CD14-positive monocyte (primary cell): ENCODE results near the gene RASSF7. TPM values are rescaled to one million over a fixed set of nuclear protein-coding genes. Genes with fewer than 3 reads are reported as not detected.

Source experiments
- DNase-seq, 3 donors: peaks; one replicate each; pipeline ENCODE4 v3.0.0-alpha.2; 2011 to 2022
- H2AFZ ChIP-seq: 2 replicates; pipeline ENCODE4 v1.6.0; 2012; ENCODE audit warnings: mild to moderate bottlenecking, low read depth, low read length, inconsistent platforms; ENCODE audit not compliant: insufficient read depth, poor library complexity, severe bottlenecking
- H3K27ac ChIP-seq, 2 donors: 1 replicate in 1 of 2; 2 replicates in 1 of 2; pipeline ENCODE4 v1.5.1; 2012 to 2013; ENCODE audit warnings: low read length in 2 of 2, control low read depth in 1 of 2, inconsistent platforms in 1 of 2, low read depth in 1 of 2, mild to moderate bottlenecking in 1 of 2
- H3K27me3 ChIP-seq, 2 donors: one replicate each; pipeline versions ENCODE4 v1.6.0 to v1.6.1; 2011 to 2013; ENCODE audit warnings: low read length in 2 of 2; ENCODE audit not compliant: control insufficient read depth in 2 of 2, insufficient read depth in 2 of 2
- H3K36me3 ChIP-seq, 2 donors: replicated peaks in 1 of 2; 1 replicate in 1 of 2; 2 replicates in 1 of 2; pipeline versions ENCODE4 v1.5.1 to v1.6.1; 2012 to 2013; ENCODE audit warnings: low read length in 2 of 2, control low read depth in 1 of 2, inconsistent platforms in 1 of 2, mild to moderate bottlenecking in 1 of 2; ENCODE audit not compliant: insufficient read depth in 2 of 2, control insufficient read depth in 1 of 2
- H3K4me1 ChIP-seq, 2 donors: 1 replicate in 1 of 2; 2 replicates in 1 of 2; pipeline versions ENCODE4 v1.5.1 to v1.6.1; 2012 to 2013; ENCODE audit warnings: low read length in 2 of 2, control low read depth in 1 of 2, inconsistent platforms in 1 of 2, mild to moderate bottlenecking in 1 of 2, moderate library complexity in 1 of 2; ENCODE audit not compliant: insufficient read depth in 2 of 2, control insufficient read depth in 1 of 2
- H3K4me2 ChIP-seq: replicated peaks from 2 replicates; pipeline ENCODE3; 2012; ENCODE audit warnings: low read length, moderate library complexity, mild to moderate bottlenecking; ENCODE audit not compliant: poor library complexity, severe bottlenecking; ENCODE audit errors: extremely low read depth
- H3K4me3 ChIP-seq, 3 experiments: fragments of 200-600 bp in 1 of 3; sonication (generic) in 1 of 3; replicated peaks in 1 of 3; 1 replicate in 2 of 3; 2 replicates in 1 of 3; pipeline ENCODE4 v1.5.1; 2011 to 2013; ENCODE audit warnings: low read length in 3 of 3, mild to moderate bottlenecking in 3 of 3, control low read depth in 2 of 3, low read depth in 2 of 3, inconsistent platforms in 1 of 3, moderate library complexity in 1 of 3
- H3K79me2 ChIP-seq: 2 replicates; pipeline ENCODE4 v1.6.0; 2012; ENCODE audit warnings: mild to moderate bottlenecking, control low read depth, inconsistent platforms, low read length, moderate library complexity; ENCODE audit not compliant: insufficient read depth
- H3K9ac ChIP-seq: 2 replicates; pipeline ENCODE4 v1.6.0; 2017; ENCODE audit warnings: low read length, mild to moderate bottlenecking; ENCODE audit not compliant: insufficient read depth, poor library complexity, severe bottlenecking
- H3K9me3 ChIP-seq, 2 donors: replicated peaks in 1 of 2; 1 replicate in 1 of 2; 2 replicates in 1 of 2; pipeline versions ENCODE4 v1.5.1 to v1.6.1; 2012 to 2013; ENCODE audit warnings: low read length in 2 of 2, control low read depth in 1 of 2; ENCODE audit not compliant: control insufficient read depth in 1 of 2, insufficient read depth in 1 of 2
- H4K20me1 ChIP-seq: 2 replicates; pipeline ENCODE4 v1.6.0; 2012; ENCODE audit warnings: mild to moderate bottlenecking, low read length, control low read depth, moderate library complexity; ENCODE audit not compliant: insufficient read depth
- H3K27ac Mint-ChIP-seq, 7 donors: one replicate each; pipeline ENCODE4 v1.8.0; 2020; ENCODE audit warnings: mild to moderate bottlenecking in 7 of 7, mixed read lengths in 7 of 7, moderate library complexity in 6 of 7, inconsistent platforms in 2 of 7
- H3K27me3 Mint-ChIP-seq, 3 donors: one replicate each; pipeline ENCODE4 v1.8.0; 2021 to 2022; ENCODE audit warnings: low read depth in 3 of 3, mild to moderate bottlenecking in 3 of 3, mixed read lengths in 3 of 3, moderate library complexity in 3 of 3, inconsistent platforms in 1 of 3
- H3K36me3 Mint-ChIP-seq, 2 donors: one replicate each; pipeline ENCODE4 v1.8.0; 2020; ENCODE audit warnings: mixed read lengths in 2 of 2, inconsistent platforms in 1 of 2, mild to moderate bottlenecking in 1 of 2
- H3K4me1 Mint-ChIP-seq: one replicate; pipeline ENCODE4 v1.8.0; 2020; ENCODE audit warnings: mild to moderate bottlenecking, mixed read lengths
- H3K4me3 Mint-ChIP-seq, 2 donors: one replicate each; pipeline ENCODE4 v1.8.0; 2020; ENCODE audit warnings: mild to moderate bottlenecking in 2 of 2, mixed read lengths in 2 of 2, moderate library complexity in 1 of 2
- H3K9me3 Mint-ChIP-seq, 7 donors: one replicate each; pipeline ENCODE4 v1.8.0; 2020 to 2022; ENCODE audit warnings: mixed read lengths in 7 of 7, mild to moderate bottlenecking in 6 of 7, moderate library complexity in 6 of 7, inconsistent platforms in 2 of 7
- WGBS: methylation state at CpG from one replicate; pipeline ENCODE4 v1.1.5; 2013; ENCODE audit warnings: missing lambda C conversion rate; ENCODE audit not compliant: insufficient coverage; 5-methylcytosine and 5-hydroxymethylcytosine counted together
- intact Hi-C, 2 donors: fragments of 100-400 bp; cut with micrococcal nuclease; formaldehyde crosslinking; loops; one replicate each; pipeline versions ENCODE4 v1.15.0 to v1.15.1; 2023
- polyA minus RNA-seq: library from RNA; depleted of rRNA, polyadenylated mRNA; stranded (reverse); fragments of >200 nt; gene quantifications from 2 replicates; pipeline ENCODE4 v1.2.3, GENCODE V29; 2012
- polyA plus RNA-seq, 3 donors: library from polyadenylated mRNA; depleted of rRNA in 1 of 3; unstranded in 2 of 3; stranded (reverse) in 1 of 3; fragments of 300-500 nt in 2 of 3; fragments of >200 nt in 1 of 3; fragmentation: Illumina TruSeq in 2 of 3; gene quantifications; 1 replicate in 2 of 3; 2 replicates in 1 of 3; pipeline ENCODE4 v1.2.3, GENCODE V29; 2012 to 2021
- total RNA-seq, 12 experiments: library from RNA in 1 of 12; stranded (reverse) in 1 of 12; fragments of 120-200 nt in 1 of 12; gene quantifications; one replicate each; pipeline ENCODE4 v1.2.4 and lab custom pipeline; 2013 to 2026; ENCODE audit warnings: mixed read lengths in 6 of 12, inconsistent platforms in 1 of 12
- TF ChIP-seq, protein P1 (sequence below): fragments of 200-600 bp; IDR thresholded peaks from one replicate; pipeline ENCODE4 v1.8.0; 2022; ENCODE audit warnings: antibody characterized with exemption, mild to moderate bottlenecking

The RASSF7 gene, protein sequence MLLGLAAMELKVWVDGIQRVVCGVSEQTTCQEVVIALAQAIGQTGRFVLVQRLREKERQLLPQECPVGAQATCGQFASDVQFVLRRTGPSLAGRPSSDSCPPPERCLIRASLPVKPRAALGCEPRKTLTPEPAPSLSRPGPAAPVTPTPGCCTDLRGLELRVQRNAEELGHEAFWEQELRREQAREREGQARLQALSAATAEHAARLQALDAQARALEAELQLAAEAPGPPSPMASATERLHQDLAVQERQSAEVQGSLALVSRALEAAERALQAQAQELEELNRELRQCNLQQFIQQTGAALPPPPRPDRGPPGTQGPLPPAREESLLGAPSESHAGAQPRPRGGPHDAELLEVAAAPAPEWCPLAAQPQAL
- 14.8 TPM for total RNA-seq (2013)
- 10 to 100 TPM in 2 of 3 donors, 1 to 10 TPM in 1; 10.0 to 26.5 (median 12.4) TPM for polyA plus RNA-seq
- 10.7 and 14.6 TPM in 2 replicates for polyA minus RNA-seq
- total RNA-seq (lab: John Stamatoyannopoulos, UW), result 0.67 to 5.5 (median 4.2) reads per million in 11 experiments

DNA sequence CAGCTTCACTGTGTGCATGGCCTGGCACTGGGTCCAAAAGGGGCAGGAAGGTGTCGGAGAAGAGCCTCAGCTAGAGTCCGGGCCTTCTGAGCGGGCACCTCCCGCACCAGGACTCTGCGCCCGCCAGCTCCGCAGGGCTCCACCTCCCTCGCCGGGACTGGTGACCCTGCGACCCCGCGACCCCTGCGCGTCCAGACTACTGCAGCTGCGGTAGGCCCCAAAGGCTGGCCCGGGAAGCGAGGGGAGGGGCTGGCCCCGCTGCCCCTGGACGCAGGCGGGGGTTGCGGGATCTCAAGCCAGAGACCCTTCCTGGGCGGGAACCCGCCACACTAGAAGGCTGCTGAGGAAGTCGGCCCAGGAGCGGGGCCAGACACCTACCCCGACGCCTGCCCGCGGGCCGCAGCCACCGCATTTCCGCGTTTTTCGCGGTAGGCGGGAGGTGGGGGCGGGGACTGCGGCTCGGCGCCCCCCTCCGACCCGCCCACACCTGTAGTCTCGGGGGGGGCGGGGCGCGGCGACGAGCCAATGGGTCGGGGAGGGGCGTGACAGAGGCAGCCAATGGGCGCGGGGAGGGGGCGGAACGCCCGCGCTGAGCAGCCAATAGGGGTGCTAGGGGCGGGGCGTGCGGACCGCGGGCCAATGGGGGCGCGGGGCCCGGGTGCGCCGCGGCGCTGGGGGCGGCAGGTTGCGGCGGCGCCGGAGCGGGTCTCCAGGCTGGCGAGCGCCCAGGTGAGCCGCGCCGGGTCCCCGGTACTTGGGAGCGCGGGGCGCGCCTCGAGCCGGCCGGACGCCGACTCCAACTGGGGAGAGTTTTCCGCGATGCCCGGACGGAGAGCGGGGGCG lies at the start of gene RASSF7, which contains the start of gene LMNTD2:
TSS of gene RASSF7 (plus strand) at position 666 of the 843 bp plus-strand sequence. CDS start 799 bp downstream, outside the sequence.
TSS of gene LMNTD2 (minus strand) at position 434 of the 843 bp plus-strand sequence. CDS start at position 412, 22 bp downstream.
- TF ChIP-seq, protein P1, sequence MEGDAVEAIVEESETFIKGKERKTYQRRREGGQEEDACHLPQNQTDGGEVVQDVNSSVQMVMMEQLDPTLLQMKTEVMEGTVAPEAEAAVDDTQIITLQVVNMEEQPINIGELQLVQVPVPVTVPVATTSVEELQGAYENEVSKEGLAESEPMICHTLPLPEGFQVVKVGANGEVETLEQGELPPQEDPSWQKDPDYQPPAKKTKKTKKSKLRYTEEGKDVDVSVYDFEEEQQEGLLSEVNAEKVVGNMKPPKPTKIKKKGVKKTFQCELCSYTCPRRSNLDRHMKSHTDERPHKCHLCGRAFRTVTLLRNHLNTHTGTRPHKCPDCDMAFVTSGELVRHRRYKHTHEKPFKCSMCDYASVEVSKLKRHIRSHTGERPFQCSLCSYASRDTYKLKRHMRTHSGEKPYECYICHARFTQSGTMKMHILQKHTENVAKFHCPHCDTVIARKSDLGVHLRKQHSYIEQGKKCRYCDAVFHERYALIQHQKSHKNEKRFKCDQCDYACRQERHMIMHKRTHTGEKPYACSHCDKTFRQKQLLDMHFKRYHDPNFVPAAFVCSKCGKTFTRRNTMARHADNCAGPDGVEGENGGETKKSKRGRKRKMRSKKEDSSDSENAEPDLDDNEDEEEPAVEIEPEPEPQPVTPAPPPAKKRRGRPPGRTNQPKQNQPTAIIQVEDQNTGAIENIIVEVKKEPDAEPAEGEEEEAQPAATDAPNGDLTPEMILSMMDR, result no peak
- peaks cover 24 to 42% (median 36%) of the 10 kb centered on the region in 3 donors for H3K27me3 Mint-ChIP-seq
- intact Hi-C loops, result loop anchor here in 1 of 2 donors (2.0 kb wide), 1 partner anchor 16 kb away; the partner anchor contains the start of gene PHRF1
- H3K27ac Mint-ChIP-seq, result peak within 1 kb of the TSS in 5 of 7 donors; percentile 40 to 77 (median 64)
- H3K27ac ChIP-seq, result peak within 1 kb of the TSS in 1 of 2 donors; percentile 62
- H3K9me3 Mint-ChIP-seq, result peaks cover 0 to 10% (median 2%) of the 10 kb centered on the region in 7 donors
- H3K79me2 ChIP-seq, result peaks cover 3% of the 10 kb centered on the region
- peaks cover 4 to 36% of the 10 kb centered on the region in 2 donors for H3K27me3 ChIP-seq
- WGBS, result under 1% methylated on average over 94 of the region's 95 CpGs
- H4K20me1 ChIP-seq, result peaks cover 20% of the 10 kb centered on the region
- peak; percentile 81 to 90 (median 85) for DNase-seq
- peak within 1 kb of the TSS; percentile 99 for H3K4me2 ChIP-seq
- H2AFZ ChIP-seq, result peak within 1 kb of the TSS; percentile 83
- H3K9me3 ChIP-seq, result peaks cover 0 to 8% of the 10 kb centered on the region in 2 donors
- peak within 1 kb of the TSS; percentile 81 to 89 for H3K4me3 Mint-ChIP-seq
- peaks cover 5 to 14% of the 10 kb centered on the region in 2 donors for H3K36me3 Mint-ChIP-seq
- peak within 1 kb of the TSS; percentile 54 to 89 (median 73) for H3K4me3 ChIP-seq
- peaks cover 0 to 11% of the 10 kb centered on the region in 2 donors for H3K36me3 ChIP-seq
- peak within 1 kb of the TSS; percentile 71 for H3K9ac ChIP-seq
- H3K4me1 Mint-ChIP-seq, result peaks cover 18% of the 10 kb centered on the region
- H3K4me1 ChIP-seq, result peaks cover 14 to 35% of the 10 kb centered on the region in 2 donors
